Choroid plexus epithelial cell (primary cell): ENCODE measurements around the gene SHISAL1.

Experiments used
- DNase-seq: peaks from one replicate; pipeline ENCODE4 v3.0.0-alpha.2; 2010; ENCODE audit warnings: low read depth
- H3K4me3 ChIP-seq: 2 replicates; pipeline ENCODE4 v1.5.1; 2011; ENCODE audit warnings: low read depth, mild to moderate bottlenecking, control low read depth, low read length, moderate library complexity
- CTCF ChIP-seq: conservative IDR thresholded peaks from 2 replicates; pipeline ENCODE4 v1.5.1; 2011; ENCODE audit warnings: low read depth, mild to moderate bottlenecking, control low read depth, inconsistent platforms, low read length, moderate library complexity

The SHISAL1 gene

DNA sequence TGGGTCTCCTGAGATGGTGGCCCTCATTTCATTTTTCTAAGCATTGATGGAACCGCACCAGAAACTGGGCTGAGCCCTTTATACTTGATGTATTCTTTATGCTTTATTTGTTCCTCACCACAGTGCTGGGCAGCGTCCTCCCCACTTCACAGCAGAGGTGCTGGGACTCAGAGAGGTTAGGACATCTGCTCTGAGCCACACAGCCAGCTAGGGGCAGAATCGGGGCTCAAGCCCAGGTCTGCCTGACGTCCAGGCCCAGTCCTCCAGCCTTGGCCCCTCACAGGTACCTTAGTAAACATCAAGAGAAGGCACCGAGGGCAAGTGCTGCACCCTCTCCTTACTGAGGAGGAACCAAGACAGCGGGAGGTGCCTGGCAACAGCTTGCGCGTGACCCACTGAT is 20.2 kb upstream of the SHISAL1 start:
- no peak for TF ChIP-seq CTCF
- H3K4me3 ChIP-seq = no peak overlapping the region
- no peak for DNase-seq

DNA sequence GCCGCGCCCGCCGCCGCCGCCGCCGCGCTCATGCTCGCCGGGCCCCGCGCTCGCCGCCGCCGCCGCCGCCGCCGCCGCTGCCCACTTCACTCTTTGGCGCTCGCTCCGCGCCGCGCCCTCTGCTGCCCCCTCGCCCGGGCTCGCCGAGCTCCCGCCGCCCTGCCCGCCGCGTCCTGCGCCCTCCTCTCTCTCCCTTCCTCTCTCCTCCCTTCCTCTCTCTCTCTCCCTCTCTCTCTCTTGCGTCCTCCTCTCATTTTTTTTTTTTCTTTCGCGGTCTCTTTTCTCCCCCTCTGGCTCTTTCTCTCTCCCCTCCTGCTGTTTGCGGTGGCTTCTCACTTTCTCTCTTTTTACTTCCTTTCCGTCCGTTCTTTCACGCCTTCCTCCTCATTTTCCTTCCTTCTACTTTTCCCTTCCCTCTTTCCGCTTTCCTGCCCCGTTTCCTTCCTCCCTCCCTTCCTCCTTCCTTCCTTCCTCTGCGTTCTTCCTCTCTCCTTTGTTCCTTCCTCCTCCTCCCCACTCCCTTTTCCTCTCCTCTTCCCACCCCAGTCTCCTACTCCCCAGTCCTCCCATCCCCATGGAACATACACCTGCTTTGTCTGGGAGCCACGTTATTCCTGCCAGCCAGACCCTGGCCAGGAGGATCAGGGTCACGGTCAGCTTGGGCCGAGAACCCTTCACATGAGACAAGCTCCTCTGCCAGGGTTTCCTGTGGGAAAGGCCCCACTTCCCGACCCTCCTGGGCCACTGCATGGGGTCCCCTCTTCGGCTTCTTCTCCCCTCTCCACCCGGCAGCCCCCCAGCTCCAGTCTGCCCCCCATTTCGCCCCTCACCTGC is 19.3 kb upstream of the SHISAL1 start:
- peak overlapping the region; percentile 17 for H3K4me3 ChIP-seq
- DNase-seq = no peak
- no peak for TF ChIP-seq CTCF

DNA sequence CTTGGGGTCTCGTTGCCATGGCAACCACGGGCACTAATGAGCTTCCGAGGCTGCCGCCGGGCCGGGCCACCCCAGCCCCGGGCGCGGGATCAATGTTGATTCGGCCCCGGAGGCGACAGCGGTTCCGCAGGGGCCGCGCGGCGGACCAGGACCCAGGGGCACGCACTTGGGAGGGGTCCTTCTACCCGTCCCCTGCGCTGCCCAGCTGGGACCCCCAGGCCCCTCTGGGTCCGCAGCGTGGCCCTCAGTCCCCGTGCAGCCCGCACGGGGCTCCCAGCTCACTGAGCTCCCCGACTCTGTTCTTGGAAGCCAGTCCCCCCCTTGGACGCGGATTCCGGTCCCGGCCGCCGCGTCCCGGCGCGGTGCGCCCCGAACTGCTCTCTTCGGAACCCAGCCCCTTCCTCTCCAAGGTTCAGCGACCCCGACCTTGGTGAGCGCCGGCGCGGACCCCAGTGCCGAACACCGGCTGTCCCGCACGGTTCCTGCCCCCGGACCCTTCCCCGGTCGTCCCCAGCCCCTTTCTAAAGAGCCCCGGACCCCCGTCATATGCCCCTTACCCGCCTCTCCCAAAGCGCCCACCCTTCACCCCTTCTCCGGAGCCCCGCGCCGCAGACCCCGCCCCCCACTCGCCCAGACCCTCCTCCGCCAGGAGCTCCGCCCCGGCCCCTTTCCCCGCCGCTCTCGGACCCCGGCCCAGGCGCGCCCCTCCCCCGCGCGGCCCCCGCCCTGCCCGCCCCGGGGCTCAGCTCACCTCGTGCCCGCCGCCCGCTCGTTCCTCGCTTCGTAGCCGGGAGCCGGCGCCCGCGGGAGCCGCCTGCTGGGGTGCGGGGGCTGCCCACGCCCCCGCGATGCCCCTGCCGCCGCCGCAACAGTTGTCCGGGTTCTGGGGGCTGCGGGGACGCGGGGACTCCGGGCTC is 18.3 kb upstream of the SHISAL1 start:
- TF ChIP-seq CTCF = no peak
- no peak for DNase-seq
- H3K4me3 ChIP-seq = no peak overlapping the region

- no peak for TF ChIP-seq CTCF
- no peak for DNase-seq
- no peak overlapping the region for H3K4me3 ChIP-seq
Observed at GRCh38 chr22:44330188-44330743, 17.5 kb upstream of the SHISAL1 start.

- no peak overlapping the region for H3K4me3 ChIP-seq
- no peak for TF ChIP-seq CTCF
- DNase-seq = peak; percentile 13
Observed at GRCh38 chr22:44329179-44329796, 16.5 kb upstream of the SHISAL1 start.

GRCh38 chr22:44328762-44329161 is 16.0 kb upstream of the SHISAL1 start:
- TF ChIP-seq CTCF = no peak
- no peak for DNase-seq
- H3K4me3 ChIP-seq = no peak overlapping the region
